ENCODE results near the gene CHST8.

DNA sequence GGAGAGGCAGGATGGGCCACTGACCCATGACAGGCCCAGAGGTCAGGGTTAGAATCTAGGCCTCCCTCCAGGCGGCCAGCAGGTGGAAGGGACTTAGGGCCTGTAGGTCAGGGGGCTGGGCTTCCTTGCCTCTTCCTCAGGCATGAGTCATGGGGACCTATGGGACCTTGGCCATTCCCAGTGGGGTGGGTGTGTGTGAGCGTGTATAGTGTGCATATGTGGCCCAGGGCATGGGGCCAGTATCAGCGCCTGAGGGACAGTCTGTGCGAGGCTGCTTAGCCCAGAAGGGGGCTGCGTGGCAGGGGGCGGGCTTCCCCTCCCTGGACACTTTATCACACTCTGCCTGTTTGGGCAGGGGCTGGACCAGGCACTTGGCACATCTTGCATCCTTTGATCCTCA, 188.2 kb downstream of the CHST8 start:
- TF ChIP-seq CTCF (conservative IDR thresholded peaks at IDR 0.05 in 1 of 2, IDR thresholded peaks at IDR 0.05 in 1 of 2; ENCODE audit: extremely low read depth in 1 of 2, insufficient read depth in 1 of 2, low read depth in 1 of 2, low read length in 2 of 2) (no peak), EZH2 (IDR thresholded peaks at IDR 0.05; ENCODE audit: borderline replicate concordance, low read length) (no peak)

Data from mammary epithelial cell (primary cell).